Measurements from ENCODE around the gene C16orf95.
"Not testable (repeated sequence)": the region's sequence is repeated elsewhere in the genome, so short reads cannot be mapped to it uniquely, and the experiment has no call there.

C16orf95 gene

DNA sequence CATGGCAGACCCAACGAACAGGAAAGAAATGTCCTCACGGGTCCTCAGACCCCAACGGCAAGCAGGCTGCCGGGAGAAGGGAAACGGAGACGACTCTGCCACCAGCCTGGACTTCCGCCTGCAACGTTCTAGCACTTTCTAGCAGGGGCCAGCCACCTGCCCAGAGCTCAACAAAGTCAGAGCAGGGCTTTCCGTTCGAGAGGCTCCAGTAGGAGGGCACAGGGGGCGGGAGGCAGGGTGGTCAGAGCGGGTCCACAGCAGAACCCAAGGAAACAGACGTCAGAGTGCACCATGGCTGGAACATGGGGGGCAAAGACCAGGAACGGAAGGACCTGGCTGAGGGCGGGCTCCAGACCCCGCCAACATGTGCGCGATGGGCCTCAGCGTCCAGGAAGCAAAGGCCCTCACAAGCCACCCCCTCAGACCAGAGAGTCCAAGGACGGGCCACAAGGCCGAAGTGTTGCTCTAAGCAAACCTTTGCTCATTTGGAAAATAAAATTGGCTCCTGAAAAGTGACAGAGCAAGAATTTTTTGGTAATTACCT, 29.4 kb upstream of the C16orf95 start:
- no peak for DNase-seq (ENCODE audit: low read depth in 2 of 2)

DNA sequence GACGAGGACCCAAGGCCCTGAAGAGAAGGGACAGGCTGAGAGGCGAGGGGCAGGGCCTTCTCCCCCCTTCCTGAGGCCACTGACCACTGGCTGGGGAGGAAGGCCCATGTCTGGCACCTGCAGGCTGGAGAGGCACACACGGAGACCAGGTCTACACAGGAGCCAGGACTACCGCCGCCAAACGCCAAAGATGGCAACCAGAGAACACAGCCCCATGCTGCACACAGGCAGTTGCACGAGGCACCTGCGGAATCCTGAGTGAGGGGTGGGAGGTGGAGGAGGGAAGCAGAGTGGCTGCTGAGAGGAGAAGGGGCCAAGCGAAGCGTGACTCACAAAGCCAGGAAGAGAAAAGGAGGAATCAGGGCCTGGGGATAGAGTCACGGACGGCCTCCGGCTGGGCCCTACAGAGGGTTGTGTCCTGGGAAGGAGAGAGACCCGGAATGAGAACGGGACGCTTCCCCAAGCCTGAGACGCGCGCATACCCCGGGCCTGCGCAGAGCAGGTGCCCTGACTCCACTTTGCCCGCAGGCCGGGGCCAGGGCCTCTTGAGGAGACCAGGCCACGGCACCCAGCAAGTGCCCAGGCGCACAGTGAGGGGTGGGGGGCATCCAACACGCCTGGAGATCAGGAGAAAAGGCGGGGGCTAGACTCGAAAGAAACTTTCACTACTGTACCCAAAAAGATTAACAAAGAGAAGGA, 28.7 kb upstream of the C16orf95 start:
- DNase-seq (ENCODE audit: low read depth in 2 of 2): no peak

DNA sequence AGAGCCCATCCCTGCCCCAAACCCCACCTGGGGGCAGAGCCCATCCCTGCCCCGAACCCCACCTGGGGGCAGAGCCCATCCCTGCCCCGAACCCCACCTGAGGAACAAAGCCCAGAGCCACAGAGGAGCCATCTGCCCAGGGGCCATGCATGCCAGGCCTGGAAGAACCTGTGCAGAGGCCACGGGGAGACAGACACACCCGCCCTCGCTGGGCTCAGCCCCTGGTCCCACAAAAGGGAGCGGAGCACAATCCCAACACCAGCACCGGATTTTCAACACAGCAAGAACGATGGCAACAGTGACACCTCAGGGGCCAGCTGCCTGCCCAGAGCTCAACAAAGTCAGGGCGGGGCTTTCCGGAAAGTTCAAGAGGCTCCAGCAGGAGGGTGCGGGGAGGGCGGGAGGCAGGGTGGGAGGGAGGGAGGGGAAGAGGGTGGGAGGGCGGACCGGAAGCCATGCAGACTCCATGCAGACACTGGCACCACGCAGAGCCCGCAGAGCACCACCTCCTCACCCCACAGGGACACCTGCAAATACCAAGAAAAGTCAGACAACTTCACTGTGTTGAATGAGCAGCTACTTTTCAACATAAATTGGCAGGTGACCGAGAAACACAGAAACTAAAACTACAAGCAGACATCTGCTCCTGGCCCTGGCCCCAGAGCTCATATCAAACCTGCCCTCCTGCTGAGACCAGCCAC, 27.9 kb upstream of the C16orf95 start:
- peak; percentile 11 to 13 for DNase-seq (ENCODE audit: low read depth in 2 of 2)

DNA sequence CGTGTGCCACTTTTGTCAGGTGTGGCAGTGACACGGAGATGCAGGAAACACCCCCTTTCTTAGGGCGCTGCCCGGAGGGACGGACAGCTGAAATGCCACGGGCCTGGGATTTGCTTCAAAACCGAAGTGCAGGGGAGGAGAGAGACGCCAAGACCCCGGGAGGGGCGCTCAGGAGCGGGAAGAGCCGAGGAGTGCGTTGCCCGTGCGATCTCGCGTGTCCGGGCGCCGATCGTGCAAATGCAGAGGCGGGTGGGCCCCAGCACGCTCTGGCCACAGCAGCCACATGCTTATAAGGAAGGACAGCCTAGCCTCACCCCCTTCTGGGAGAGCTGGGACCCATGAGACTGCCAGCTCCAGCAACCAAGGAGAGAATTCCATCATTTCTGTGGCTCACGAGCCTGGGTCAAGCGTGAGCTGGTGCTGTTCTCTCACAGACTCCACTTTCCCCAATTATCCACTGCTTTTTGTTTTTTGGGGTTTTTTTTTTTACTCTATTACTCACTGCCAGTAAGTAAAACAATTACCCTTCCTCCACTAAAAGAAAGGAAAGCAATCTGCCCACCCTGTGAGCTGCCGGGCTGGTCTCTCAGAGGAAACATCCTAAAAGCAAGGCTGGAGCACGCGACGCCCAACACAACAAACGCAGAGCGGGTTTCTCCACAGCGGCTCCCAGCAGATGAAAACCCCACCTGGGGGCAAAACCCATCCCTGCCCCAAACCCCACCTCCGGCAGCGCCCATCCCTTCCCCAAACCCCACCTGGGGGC, 27.2 kb upstream of the C16orf95 start:
- DNase-seq (ENCODE audit: low read depth in 2 of 2): no peak

DNA sequence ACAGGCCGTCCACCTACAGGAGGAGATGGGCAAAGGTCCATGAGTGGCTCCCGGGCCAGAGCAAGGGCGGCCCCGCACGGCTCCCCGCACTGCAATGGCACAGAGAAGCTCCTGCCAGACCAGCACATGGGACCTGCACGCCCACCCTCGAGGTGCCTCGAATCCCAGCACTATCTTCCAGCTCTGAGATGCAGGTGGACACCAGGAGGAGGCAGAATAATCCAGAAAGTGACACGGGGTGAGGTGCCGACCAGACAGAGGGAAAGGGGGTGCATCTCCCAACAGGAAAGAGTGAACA, 26.5 kb upstream of the C16orf95 start:
- no peak for DNase-seq (ENCODE audit: low read depth in 2 of 2)

GRCh38 chr16:87342978-87343752, 26.0 kb upstream of the C16orf95 start:
- no peak for DNase-seq (ENCODE audit: low read depth in 2 of 2)

- no peak for DNase-seq (ENCODE audit: low read depth in 2 of 2)
These were observed 25.3 kb upstream of the C16orf95 start for GRCh38 chr16:87342504-87342903.

DNA sequence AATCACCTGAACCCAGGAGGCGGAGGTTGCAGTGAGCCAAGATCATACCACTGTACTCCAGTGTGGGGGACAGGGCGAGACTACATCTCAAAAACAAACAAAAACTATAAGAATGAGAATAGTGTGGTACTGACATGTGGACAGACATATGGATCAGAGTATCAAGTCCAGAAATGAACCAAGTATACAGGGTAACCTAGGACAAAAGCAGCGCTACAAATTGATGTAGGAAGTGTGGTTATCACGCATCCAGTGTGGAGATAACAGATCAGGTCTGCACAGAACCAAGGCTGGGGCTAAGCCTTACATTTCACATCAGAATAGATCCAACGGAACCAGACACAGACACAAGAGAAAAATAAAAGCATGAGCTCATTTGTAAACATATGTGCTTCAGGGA, 23.0 kb upstream of the C16orf95 start:
- no peak for DNase-seq (ENCODE audit: low read depth in 2 of 2)

DNA sequence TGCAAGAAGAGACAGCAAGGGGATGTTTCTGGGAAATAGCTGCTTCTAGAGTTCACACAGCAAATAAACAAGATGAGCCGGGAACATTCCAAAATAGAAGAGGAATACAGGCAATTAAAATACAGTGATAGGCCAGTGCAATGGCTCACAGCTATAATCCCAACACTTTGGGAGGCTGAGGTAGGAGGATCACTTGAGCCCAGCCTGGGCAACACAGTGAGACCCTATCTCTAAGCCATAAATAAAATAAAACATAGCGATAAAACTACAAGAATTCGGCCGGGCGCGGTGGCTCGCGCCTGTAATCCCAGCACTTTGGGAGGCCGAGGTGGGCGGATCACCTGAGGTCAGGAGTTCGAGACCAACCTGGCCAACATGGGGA, 22.5 kb upstream of the C16orf95 start:
- not testable (repeated sequence) for DNase-seq (ENCODE audit: low read depth in 2 of 2)

DNA sequence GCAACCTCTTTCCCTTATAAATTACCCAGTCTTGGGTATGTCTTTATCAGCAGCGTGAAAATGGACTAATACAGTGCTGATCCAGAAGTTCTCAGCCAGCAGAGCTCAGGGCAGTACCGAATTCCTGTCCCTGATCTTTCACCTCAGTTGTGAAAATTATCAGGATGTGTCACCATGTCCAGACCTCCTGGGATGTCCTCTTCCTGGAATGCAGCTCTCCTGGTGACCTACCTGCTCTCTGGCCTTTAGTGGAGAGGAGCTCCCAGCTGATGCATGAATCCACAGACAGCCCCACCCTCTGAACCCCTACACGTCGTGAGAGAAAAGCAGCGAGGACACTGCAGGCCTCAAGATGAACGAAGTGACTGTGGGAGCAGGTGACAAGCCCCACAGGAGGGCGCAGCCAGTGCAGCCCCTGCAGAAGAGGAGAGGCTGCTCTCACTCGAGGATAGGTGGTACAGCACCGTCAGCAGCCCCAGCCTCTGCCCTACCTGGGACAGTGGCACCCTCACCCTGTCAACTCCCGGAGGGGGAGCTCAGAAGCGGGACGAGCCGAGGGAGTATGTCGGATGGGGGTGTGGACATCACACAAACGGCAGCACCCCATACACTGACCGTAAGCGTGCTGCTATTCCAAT, 22.0 kb upstream of the C16orf95 start:
- no peak for DNase-seq (ENCODE audit: low read depth in 2 of 2)

DNA sequence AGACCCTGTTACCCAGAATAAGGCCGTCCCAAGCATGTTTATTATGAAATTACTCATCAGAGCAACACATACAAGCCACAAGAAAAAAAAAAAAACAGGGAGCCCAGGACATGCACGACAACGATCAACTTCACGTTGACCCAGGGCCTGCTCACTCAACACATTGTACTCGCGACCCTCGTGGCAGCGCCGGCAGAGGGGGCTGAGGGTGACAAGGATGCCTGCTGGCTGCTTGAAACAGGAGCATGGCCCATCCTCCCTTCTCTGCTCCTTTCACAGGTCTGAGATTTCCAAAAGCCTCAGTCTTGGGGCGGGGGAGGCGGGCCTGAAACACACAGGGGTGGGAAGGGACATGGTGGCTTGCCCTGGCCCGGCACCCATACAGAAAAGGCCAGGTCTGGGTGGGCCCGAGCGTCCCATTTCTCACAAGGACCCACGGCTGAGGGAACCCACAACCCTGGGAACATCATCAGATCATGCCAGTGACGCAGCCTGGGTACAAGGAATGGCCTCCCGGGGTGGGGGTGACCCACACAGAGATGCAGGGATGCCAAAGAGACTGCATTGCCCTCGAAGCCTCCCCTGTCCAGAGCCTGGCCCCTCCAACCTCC, 21.1 kb upstream of the C16orf95 start:
- DNase-seq (ENCODE audit: low read depth in 2 of 2): no peak

DNA sequence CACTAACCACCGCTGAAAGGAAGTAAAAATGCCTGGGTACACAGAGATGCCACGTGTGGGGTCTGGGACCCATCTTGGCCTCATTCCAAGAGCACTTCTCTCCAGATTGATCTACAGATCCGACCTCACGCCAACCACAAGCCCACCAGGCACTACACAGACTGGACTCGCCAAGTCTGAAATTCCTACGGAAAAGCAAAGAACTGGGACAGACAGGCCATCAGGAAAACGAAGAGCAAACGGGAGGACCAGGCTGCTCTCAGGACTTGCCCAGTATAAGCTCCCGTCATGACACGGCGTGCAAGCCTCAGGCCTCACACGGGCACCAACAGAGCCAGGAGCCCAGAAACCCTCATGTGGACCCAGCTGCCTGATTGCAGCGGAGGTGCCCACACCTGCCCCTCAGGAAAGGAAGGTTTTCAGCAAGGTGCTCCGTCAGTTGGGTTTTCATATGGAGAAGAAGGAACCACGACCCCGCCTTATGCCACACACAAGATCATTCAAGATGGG, 20.1 kb upstream of the C16orf95 start:
- DNase-seq (ENCODE audit: low read depth in 2 of 2): no peak

- DNase-seq (ENCODE audit: low read depth in 2 of 2): no peak
These were observed 19.4 kb upstream of the C16orf95 start for GRCh38 chr16:87336434-87337240.

DNA sequence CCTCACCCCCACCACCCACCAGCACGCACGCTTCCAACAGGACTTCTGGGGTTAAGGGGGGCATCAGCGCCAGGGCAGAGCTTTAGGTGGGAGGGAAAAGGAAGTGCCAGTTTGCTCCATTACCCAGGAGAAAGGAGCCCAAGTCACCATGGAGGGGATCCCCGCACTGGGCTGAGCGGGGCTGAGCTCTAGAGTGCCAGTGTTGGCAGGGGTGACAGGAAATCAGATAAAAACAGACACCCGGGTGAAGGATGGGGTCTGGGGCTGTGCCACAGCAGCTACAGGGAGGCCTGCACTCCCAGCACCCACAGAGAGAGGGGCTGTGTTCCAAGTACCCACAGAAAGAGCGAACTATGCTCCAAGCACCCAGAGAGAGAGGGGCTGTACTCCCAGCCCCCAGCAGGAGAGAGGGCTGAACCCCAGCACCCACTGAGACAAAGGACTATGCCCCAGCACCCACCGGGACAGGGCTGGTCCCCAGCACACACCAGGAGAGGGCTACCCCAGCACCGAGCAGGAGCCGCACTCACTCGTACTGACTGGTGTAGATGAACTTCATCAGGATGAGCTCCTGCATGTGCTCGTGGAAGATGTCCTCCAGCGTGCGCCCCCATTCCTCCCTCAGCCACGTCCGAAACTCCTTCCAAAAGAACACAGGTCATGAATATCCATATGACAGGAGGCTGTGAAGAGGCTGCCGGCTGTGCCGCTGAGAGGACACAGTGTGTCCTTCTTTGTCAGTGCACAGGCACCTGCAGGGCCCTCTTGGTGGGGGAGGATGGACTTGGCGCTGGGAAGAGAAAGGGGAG, 18.6 kb upstream of the C16orf95 start:
- DNase-seq (ENCODE audit: low read depth in 2 of 2): no peak

GRCh38 chr16:87334651-87335624, 17.7 kb upstream of the C16orf95 start:
- DNase-seq (ENCODE audit: low read depth in 2 of 2): no peak

DNA sequence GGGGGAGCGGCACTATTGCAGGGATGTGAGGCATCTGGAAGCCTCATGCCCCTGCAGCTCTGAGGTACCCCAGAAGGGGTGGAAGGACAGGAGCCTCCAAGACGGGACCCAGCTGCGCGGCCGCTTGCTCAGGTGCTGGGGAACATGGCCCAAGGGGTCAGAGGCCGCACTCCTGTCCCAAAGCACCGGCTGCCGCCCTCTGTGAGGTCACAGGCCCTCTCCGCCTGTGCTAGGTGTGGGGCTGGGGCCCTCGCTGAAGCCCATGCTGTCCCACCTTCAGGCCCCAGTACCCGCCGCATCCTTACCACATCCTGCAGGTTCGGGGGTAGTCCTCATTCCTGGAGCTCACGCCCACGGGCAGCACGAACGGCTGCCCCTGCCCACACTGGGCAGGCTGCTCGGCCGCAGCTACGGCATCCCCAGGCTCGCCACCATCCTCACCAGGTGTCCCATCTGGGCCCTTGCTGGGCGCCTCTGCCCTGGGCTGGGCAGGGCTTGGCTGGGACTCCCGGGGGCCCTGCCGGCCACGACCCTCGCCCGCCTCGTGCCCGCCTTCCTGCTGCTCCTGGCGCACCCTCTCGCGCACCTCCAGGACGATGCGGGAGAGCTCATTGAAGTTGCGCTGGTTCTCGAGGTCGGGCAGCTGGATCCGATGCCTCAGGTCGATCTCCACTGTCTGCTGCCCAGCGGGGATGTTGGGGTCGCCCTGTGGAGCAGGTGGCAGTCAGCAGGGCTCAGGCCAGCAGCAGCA, 16.6 kb upstream of the C16orf95 start:
- no peak for DNase-seq (ENCODE audit: low read depth in 2 of 2)

DNA sequence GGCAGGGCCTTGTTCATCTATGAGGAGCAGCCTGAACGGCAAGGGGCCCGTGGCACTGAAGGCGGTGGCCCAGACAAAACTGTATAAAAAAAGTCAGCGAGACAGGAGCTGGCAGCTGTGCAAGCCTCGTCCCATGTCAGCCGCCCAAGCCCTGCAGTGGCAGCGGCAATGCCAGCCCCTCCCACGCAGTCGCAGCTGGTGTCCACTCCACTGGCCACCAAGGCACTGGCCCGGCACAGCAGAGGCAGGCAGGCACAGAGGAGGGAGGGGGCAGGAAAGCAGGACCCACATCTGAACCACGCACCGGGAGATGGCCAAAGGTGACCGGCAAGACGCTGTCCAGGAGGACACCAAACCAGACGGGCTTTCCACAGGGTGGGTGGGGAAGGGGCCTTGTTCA, 15.9 kb upstream of the C16orf95 start:
- no peak for DNase-seq (ENCODE audit: low read depth in 2 of 2)
